ENCODE results near the gene LRAT. TPM values are rescaled to one million over a fixed set of nuclear protein-coding genes. Genes with fewer than 3 reads are reported as not detected.
"Not testable (repeated sequence)": the region's sequence is repeated elsewhere in the genome, so short reads cannot be mapped to it uniquely, and the experiment has no call there.

The LRAT gene
- 0.06 TPM for polyA plus RNA-seq (ENCODE audit: insufficient read length)

DNA sequence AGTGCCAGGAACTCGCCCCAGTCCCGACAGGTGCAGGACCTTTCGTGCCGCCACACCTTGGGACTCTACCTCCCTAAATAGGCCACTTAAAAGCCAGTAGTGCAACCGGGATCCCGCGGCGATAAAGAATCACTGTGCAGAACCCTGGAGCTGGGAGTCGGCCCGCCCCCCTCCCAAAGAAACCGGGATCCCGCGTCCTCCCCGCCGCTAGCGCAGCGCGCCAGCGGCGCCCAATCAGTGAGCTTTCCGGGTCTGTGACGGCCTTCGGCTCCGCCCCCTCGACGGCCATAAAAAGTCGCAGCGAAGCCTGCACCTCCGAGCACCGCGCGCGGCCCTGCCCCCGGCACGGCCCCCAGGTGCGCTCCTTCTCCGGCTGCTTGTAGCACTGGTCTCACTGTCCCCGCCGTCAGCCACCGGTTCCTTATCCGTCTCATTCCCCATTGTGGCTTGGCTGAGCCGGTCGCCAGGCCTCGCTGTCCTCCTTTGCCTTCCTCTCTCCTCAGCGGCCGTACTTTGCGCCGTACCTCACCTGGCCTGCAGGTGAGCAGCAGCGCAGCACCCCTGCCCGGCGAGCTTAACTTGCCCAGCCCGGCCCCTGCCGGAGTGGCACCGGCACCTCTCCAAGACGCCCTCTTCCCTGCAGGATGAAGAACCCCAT lies at the start of gene LRAT:
TSS of gene LRAT (plus strand) at position 318 of the 658 bp plus-strand sequence. CDS start at position 645, 327 bp downstream.
- DNase-seq (ENCODE audit: low read depth), result peak; percentile 2

GRCh38 chr4:154707877-154708276 lies 35.9 kb upstream of the LRAT start:
- DNase-seq (ENCODE audit: low read depth), result no peak

- no peak for DNase-seq (ENCODE audit: low read depth)
Measured at GRCh38 chr4:154709550-154709949, 34.2 kb upstream of the LRAT start.

- DNase-seq (ENCODE audit: low read depth), result no peak
Measured at GRCh38 chr4:154711522-154711921, 32.3 kb upstream of the LRAT start.

- no peak for DNase-seq (ENCODE audit: low read depth)
Measured at GRCh38 chr4:154714339-154715040, 29.3 kb upstream of the LRAT start.

- DNase-seq (ENCODE audit: low read depth), result no peak
Measured at GRCh38 chr4:154719087-154719486, 24.7 kb upstream of the LRAT start.

GRCh38 chr4:154720123-154720522 lies 23.7 kb upstream of the LRAT start:
- DNase-seq (ENCODE audit: low read depth), result no peak

DNA sequence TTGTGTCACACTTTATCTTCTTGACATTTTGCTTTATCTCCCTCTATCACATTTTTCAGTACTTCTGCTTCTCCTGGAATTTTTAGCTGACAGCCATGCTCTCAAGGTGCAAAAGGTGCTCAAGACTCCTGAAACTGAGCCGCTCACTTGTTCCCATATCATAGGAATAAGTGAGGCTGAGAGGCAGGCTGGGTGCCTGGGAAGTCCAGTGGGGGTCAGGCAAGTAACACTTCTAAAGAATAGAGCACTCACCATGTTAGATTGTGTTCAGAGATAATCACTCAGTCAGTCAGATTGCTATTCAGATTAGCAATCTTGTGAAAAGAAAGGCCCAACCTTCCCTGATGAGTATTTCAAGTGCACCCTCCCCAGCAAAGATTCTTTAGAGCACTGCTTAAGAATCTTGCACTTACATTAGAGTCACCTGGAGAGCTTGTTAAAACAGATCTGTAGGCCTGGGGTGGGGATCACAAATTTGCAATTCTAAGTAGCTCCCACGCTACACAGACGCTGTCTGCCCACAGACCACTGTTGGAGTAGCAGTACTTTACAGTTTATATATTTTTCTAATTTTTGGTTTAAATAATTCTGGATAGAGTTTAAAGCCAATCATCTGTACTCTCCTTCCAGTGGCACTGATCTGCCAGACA lies 23.1 kb upstream of the LRAT start:
- no peak for DNase-seq (ENCODE audit: low read depth)

DNA sequence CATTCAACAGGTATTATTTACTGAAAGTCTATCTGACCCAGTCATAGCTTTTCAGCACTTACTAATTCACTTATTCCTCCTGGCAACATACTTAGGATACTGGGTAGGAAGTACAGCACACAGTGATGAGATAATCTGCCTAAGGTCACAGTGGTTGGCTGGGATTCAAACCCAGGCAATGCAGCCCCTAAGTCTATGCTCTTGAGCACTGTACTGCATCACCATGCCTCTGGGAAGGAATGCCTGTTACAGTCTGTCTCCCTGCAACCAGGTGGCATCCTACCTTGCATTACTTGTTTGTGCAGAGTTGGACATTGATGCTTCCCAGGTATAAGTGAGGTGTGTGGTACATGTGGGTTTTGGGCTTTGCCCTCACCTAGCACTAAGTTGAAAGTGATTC lies 21.5 kb upstream of the LRAT start:
- DNase-seq (ENCODE audit: low read depth), result no peak

- DNase-seq (ENCODE audit: low read depth), result not testable (repeated sequence)
Measured at GRCh38 chr4:154723601-154724000, 20.2 kb upstream of the LRAT start.

- no peak for DNase-seq (ENCODE audit: low read depth)
Measured at GRCh38 chr4:154727540-154727939, 16.3 kb upstream of the LRAT start.

DNA sequence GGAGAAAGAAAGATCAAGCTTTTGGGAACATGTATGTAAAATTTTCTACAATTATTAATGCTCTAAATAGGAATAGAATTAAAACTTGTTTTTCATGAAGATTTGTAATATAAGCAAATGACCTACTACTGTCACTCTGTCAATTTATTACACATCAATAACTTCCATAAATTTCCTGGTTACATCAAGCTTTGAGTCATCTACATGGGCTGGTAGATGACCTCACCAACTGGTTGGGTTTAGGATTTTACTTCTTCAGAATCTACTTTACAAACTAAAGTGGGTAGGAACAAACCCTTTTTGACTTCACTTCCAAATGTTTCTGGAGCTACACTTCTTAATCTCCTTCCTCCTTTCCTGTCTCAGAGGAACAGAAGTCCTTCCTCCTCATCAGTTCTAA lies 12.0 kb upstream of the LRAT start:
- DNase-seq (ENCODE audit: low read depth), result no peak

DNA sequence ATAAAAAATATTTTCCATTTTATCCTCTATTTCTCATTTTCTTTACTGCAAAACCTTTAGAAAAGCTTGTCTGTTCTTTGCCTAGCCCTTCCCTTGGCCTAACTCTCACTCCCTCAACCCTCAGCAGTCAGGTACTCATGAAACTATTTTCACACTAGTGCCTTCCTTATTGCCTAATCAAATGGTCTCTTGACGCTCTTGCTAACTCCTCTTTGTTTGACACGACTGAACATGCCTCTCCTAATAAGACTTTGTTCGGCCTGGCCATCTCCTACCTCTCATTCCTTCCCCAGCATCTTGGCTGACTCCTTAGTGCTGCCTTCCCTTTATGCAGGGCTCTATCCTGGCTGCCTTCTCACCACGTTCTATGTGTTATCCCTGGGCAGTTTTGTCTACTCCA lies 11.1 kb upstream of the LRAT start:
- DNase-seq (ENCODE audit: low read depth), result no peak

DNA sequence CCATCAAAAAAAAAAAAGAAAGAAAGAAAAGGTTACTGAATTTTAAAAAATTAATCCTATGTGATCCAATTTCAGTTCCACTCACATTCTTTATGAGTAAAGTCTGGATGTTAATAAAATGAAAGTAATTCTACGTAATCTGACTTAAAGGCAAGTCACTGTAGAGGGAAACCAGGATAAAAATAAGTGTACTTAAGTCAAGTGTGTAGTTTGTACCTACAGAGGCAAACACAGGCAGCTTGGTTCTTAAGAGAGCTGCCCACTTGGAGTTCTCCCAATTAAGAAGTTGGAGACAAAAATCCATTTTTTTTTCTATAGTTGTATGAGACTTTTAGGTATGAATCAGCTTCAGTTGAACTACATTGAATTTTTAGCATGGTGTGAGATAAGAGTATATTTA lies 7.0 kb upstream of the LRAT start:
- DNase-seq (ENCODE audit: low read depth), result no peak

- DNase-seq (ENCODE audit: low read depth), result no peak
Measured at GRCh38 chr4:154738426-154738825, 5.4 kb upstream of the LRAT start.

- DNase-seq (ENCODE audit: low read depth), result no peak
Measured at GRCh38 chr4:154739111-154739510, 4.7 kb upstream of the LRAT start.

DNA sequence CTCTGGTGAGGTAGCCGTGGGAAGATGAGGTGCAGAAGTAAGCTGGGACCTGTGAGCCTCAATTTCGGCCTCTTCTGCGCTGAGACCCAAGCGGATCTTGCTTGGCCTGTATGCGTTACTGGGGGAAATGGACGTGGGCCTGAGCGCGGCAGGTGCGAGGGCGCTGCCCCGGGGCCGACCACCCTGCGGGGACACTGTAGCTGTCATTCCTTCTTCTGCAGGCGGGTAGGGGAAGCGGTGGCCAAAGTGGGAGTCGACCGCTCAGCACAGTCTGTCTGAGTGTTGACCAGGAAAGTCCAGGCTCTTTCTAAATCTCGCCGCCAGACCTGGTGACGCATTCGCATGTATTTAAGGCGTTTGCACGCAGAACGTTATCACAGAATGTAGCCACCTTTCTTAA lies 3.3 kb upstream of the LRAT start:
- no peak for DNase-seq (ENCODE audit: low read depth)

DNA sequence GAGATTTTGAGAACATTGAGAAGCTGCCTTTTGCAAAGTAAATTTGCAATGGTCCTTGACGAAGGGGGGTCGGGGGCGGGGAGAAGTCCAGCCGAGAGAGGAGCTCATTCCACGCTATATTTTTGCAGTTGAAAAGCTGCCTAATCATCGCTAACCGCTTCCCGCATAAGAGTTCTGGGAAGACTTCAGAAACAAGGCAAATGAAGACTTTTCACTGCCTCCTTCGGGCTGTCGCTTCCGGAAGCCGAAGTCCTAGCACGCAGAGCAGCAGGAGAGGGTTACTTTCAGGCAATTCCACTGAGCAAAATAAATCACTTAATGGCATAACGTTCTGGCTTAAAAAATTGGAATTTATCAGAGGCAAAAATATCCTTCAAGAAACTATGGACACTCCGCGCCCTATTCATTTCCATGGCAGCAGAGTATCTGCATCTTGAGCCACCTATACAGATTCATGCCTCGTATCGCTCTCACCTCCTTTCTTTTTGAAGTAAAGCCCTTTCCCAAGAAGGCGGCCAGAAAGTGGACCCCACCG lies 2.6 kb upstream of the LRAT start:
- no peak for DNase-seq (ENCODE audit: low read depth)

- DNase-seq (ENCODE audit: low read depth), result no peak
Measured at GRCh38 chr4:154741922-154742850, 1.6 kb upstream of the LRAT start.

DNA sequence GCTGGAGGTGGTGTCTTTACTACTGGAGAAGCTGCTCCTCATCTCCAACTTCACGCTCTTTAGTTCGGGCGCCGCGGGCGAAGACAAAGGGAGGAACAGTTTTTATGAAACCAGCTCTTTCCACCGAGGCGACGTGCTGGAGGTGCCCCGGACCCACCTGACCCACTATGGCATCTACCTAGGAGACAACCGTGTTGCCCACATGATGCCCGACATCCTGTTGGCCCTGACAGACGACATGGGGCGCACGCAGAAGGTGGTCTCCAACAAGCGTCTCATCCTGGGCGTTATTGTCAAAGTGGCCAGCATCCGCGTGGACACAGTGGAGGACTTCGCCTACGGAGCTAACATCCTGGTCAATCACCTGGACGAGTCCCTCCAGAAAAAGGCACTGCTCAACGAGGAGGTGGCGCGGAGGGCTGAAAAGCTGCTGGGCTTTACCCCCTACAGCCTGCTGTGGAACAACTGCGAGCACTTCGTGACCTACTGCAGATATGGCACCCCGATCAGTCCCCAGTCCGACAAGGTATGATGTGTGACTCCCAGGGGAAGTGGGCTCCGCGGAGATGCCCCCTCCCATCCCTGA lies 634 bp downstream of the LRAT start:
- no peak for DNase-seq (ENCODE audit: low read depth)

GRCh38 chr4:154757713-154758112 lies 13.9 kb downstream of the LRAT start:
- no peak for DNase-seq (ENCODE audit: low read depth)

Measured in forelimb muscle (tissue), 1 donor.